Fibroblast of villous mesenchyme (primary cell): ENCODE results near the gene CCT5. TPM values are rescaled to one million over a fixed set of nuclear protein-coding genes. Genes with fewer than 3 reads are reported as not detected.

Experiments used
- DNase-seq: peaks from one replicate; pipeline ENCODE4 v3.0.0-alpha.2; 2010; ENCODE audit warnings: low read depth
- H3K4me3 ChIP-seq: 2 replicates; pipeline ENCODE4 v1.5.1; 2011; ENCODE audit warnings: low read depth, mild to moderate bottlenecking, low read length
- CTCF ChIP-seq: IDR thresholded peaks from 2 replicates; pipeline ENCODE4 v1.5.1; 2012; ENCODE audit warnings: low read depth, mild to moderate bottlenecking, low read length; ENCODE audit not compliant: insufficient read depth
- total RNA-seq: library from RNA; depleted of rRNA; stranded (reverse); fragments of >200 nt; gene quantifications from 2 replicates; pipeline ENCODE4 v1.2.3, GENCODE V29; 2012

The CCT5 gene
- total RNA-seq, 1 donor = 425 TPM

GRCh38 chr5:10275991-10276390 lies 25.9 kb downstream of the CCT5 start:
- H3K4me3 ChIP-seq = no peak overlapping the region
- peak; percentile 76 for DNase-seq
- no peak for TF ChIP-seq CTCF

- DNase-seq = no peak
- no peak overlapping the region for H3K4me3 ChIP-seq
- no peak for TF ChIP-seq CTCF
Observed at GRCh38 chr5:10276691-10277090, 26.6 kb downstream of the CCT5 start.

- TF ChIP-seq CTCF = no peak
- no peak for DNase-seq
Observed at GRCh38 chr5:10277773-10278630, 27.9 kb downstream of the CCT5 start.

GRCh38 chr5:10278658-10279279 lies 28.7 kb downstream of the CCT5 start:
- no peak overlapping the region for H3K4me3 ChIP-seq
- no peak for DNase-seq
- TF ChIP-seq CTCF = no peak

More at GRCh38 chr5:10277773-10278630, 27.9 kb downstream of the CCT5 start:
- H3K4me3 ChIP-seq = no peak overlapping the region

GRCh38 chr5:10279328-10279727 lies 29.2 kb downstream of the CCT5 start:
- no peak overlapping the region for H3K4me3 ChIP-seq
- TF ChIP-seq CTCF = no peak
- no peak for DNase-seq

- no peak for DNase-seq
- no peak overlapping the region for H3K4me3 ChIP-seq
- TF ChIP-seq CTCF = no peak
Observed at GRCh38 chr5:10279925-10280720, 30.0 kb downstream of the CCT5 start.
